ENCODE data around the gene CCDC12.

DNA sequence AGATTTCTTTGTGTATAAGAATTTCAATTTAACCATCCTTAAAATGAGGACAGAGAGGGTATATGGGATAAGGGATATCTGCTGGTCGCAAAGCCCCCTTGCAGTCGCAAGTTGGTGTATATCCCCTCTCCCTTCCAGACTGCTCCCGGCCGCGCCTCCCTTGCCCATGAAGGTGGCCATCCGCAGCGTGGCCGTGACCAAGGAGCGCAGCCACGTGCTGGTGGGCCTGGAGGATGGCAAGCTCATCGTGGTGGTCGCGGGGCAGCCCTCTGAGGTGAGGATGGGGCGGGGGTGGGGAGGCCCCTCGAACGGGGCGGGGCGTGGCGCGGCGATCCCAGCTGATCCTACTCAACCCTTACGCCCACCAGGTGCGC, 32.3 kb upstream of the CCDC12 start:
- TF ChIP-seq SRSF9 (IDR thresholded peaks at IDR 0.05; ENCODE audit: borderline replicate concordance, low read depth, low read length), result no peak
- TF ChIP-seq, protein P1, sequence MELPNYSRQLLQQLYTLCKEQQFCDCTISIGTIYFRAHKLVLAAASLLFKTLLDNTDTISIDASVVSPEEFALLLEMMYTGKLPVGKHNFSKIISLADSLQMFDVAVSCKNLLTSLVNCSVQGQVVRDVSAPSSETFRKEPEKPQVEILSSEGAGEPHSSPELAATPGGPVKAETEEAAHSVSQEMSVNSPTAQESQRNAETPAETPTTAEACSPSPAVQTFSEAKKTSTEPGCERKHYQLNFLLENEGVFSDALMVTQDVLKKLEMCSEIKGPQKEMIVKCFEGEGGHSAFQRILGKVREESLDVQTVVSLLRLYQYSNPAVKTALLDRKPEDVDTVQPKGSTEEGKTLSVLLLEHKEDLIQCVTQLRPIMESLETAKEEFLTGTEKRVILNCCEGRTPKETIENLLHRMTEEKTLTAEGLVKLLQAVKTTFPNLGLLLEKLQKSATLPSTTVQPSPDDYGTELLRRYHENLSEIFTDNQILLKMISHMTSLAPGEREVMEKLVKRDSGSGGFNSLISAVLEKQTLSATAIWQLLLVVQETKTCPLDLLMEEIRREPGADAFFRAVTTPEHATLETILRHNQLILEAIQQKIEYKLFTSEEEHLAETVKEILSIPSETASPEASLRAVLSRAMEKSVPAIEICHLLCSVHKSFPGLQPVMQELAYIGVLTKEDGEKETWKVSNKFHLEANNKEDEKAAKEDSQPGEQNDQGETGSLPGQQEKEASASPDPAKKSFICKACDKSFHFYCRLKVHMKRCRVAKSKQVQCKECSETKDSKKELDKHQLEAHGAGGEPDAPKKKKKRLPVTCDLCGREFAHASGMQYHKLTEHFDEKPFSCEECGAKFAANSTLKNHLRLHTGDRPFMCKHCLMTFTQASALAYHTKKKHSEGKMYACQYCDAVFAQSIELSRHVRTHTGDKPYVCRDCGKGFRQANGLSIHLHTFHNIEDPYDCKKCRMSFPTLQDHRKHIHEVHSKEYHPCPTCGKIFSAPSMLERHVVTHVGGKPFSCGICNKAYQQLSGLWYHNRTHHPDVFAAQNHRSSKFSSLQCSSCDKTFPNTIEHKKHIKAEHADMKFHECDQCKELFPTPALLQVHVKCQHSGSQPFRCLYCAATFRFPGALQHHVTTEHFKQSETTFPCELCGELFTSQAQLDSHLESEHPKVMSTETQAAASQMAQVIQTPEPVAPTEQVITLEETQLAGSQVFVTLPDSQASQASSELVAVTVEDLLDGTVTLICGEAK (IDR thresholded peaks at IDR 0.05), result no peak
- TF ChIP-seq, protein P1 (CRISPR knock-in tag; IDR thresholded peaks at IDR 0.05), result no peak
- TF ChIP-seq ZNF75A (CRISPR knock-in tag; IDR thresholded peaks at IDR 0.05), result no peak
- TF ChIP-seq FOXK2 (conservative IDR thresholded peaks at IDR 0.05 in 1 of 2, IDR thresholded peaks at IDR 0.05 in 1 of 2; ENCODE audit: low read depth in 2 of 2), result no peak
- TF ChIP-seq TAF1 (IDR thresholded peaks at IDR 0.05; ENCODE audit: control insufficient read depth, extremely low read depth, insufficient read depth, low read length, severe bottlenecking), result no peak
